Ishikawa (cell line): ENCODE measurements around the gene DYNC1H1.

ENCODE experiments used
- CEBPB ChIP-seq: IDR thresholded peaks from 2 replicates; pipeline ENCODE4 v1.6.1; 2012
- CREB1 ChIP-seq: IDR thresholded peaks from 2 replicates; pipeline ENCODE4 v1.6.1; 2012; ENCODE audit warnings: low read depth
- EGR1 ChIP-seq: IDR thresholded peaks from 2 replicates; pipeline ENCODE4 v1.6.1; 2012
- EP300 ChIP-seq: IDR thresholded peaks from 2 replicates; pipeline ENCODE4 v1.6.1; 2012; ENCODE audit warnings: borderline replicate concordance
- RAD21 ChIP-seq: IDR thresholded peaks from 2 replicates; pipeline ENCODE4 v1.6.1; 2012; ENCODE audit warnings: low read depth
- TAF1 ChIP-seq: IDR thresholded peaks from 2 replicates; pipeline ENCODE4 v1.6.1; 2012; ENCODE audit warnings: low read depth, mild to moderate bottlenecking
- TCF12 ChIP-seq: IDR thresholded peaks from 2 replicates; pipeline ENCODE4 v1.6.1; 2012; ENCODE audit warnings: low read depth
- TEAD4 ChIP-seq: IDR thresholded peaks from 2 replicates; pipeline ENCODE4 v1.6.1; 2012
- YY1 ChIP-seq: IDR thresholded peaks from 2 replicates; pipeline ENCODE4 v1.6.1; 2012; ENCODE audit warnings: low read depth
- ZBTB7A ChIP-seq: IDR thresholded peaks from 2 replicates; pipeline ENCODE4 v1.6.1; 2012; ENCODE audit warnings: low read depth
- TF ChIP-seq, protein P1 (sequence below): IDR thresholded peaks from 2 replicates; pipeline ENCODE4 v1.6.1; 2012
- TF ChIP-seq, protein P2 (sequence below): IDR thresholded peaks from 2 replicates; pipeline ENCODE4 v1.6.1; 2012
- TF ChIP-seq, protein P3 (sequence below): IDR thresholded peaks from 2 replicates; pipeline ENCODE4 v1.6.1; 2012; ENCODE audit warnings: low read depth, mild to moderate bottlenecking

DNA sequence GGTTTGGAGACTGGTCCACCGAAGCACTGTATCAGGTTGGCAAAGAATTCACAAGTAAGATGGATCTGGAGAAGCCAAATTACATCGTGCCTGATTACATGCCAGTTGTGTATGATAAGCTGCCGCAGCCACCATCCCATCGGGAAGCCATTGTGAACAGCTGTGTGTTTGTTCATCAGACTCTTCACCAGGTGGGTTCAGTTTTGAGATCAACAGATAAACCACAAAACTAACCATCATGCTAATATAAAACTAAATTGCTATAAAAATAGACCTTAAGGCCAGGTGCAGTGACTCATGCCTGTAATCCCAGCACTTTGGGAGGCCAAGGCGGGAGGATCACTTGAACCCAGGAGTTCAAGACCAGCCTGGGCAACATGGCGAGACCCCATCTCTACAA is 63.6 kb downstream of the DYNC1H1 start:
- TF ChIP-seq YY1 (no peak), EGR1 (no peak), CEBPB (no peak), EP300 (no peak), RAD21 (no peak), ZBTB7A (no peak), TEAD4 (no peak), TCF12 (no peak), TAF1 (no peak), CREB1 (no peak)
- TF ChIP-seq, protein P1, sequence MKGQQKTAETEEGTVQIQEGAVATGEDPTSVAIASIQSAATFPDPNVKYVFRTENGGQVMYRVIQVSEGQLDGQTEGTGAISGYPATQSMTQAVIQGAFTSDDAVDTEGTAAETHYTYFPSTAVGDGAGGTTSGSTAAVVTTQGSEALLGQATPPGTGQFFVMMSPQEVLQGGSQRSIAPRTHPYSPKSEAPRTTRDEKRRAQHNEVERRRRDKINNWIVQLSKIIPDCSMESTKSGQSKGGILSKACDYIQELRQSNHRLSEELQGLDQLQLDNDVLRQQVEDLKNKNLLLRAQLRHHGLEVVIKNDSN: no peak
- TF ChIP-seq, protein P2, sequence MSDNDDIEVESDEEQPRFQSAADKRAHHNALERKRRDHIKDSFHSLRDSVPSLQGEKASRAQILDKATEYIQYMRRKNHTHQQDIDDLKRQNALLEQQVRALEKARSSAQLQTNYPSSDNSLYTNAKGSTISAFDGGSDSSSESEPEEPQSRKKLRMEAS: no peak
- TF ChIP-seq, protein P3, sequence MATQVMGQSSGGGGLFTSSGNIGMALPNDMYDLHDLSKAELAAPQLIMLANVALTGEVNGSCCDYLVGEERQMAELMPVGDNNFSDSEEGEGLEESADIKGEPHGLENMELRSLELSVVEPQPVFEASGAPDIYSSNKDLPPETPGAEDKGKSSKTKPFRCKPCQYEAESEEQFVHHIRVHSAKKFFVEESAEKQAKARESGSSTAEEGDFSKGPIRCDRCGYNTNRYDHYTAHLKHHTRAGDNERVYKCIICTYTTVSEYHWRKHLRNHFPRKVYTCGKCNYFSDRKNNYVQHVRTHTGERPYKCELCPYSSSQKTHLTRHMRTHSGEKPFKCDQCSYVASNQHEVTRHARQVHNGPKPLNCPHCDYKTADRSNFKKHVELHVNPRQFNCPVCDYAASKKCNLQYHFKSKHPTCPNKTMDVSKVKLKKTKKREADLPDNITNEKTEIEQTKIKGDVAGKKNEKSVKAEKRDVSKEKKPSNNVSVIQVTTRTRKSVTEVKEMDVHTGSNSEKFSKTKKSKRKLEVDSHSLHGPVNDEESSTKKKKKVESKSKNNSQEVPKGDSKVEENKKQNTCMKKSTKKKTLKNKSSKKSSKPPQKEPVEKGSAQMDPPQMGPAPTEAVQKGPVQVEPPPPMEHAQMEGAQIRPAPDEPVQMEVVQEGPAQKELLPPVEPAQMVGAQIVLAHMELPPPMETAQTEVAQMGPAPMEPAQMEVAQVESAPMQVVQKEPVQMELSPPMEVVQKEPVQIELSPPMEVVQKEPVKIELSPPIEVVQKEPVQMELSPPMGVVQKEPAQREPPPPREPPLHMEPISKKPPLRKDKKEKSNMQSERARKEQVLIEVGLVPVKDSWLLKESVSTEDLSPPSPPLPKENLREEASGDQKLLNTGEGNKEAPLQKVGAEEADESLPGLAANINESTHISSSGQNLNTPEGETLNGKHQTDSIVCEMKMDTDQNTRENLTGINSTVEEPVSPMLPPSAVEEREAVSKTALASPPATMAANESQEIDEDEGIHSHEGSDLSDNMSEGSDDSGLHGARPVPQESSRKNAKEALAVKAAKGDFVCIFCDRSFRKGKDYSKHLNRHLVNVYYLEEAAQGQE: no peak
